NCI-H446 treated with DMSO at 0.1 percent for 48 hours (cell line): ENCODE data around the gene ATXN1.
"Not testable (repeated sequence)": the region's sequence is repeated elsewhere in the genome, so short reads cannot be mapped to it uniquely, and the experiment has no call there.

Source experiments
- DNase-seq: peaks from one replicate; lab custom pipeline; 2025; lab: John Stamatoyannopoulos, UW

Gene ATXN1

DNA sequence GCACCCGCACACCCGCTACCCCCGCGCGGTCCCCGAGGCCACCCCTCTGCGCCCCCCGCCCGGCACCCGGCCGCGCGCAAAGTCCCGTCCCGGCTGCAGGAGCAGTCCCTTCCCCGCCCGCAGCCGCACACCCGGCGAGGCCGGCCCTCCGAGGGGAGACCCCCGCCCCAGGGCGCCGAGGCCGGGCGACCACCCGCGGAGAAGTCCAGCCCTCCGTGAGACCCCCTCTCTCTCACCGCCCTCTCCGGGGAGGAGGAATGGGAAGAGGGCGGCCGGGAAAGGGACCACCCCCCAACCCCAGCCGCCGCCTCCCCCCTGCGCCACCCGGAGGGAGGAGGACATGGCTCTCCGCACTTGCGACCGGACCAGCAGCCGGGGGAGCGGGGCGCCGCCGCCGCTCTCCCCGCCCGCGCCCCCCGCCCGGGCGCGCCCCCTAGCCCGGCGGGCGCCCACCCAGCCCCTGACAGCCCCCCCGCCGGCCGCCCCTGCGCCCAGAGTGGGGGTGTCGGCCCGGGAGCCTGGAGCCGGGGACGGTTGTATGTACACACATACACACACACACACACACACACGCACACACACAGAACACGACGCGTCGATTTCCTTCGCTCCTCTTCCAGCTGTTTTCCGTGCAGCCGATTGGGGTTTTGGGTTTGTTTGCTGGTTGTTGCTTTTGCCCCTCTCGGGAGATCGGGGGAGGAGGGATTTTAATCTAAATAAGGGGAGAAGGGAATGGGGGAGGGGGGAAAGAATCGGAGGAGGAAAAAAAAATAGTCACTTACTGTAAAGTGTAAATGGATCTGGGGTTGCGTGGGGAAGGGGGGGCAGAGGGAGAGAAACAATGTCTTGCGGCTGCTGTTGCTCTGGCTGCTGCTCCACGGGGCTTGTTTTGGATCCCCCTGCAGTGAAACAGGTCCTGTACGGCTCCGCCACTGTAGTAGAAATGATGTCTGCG lies at the start of gene ATXN1:
ATXN1 (minus strand) TSS at position 945 of the 955 bp plus-strand sequence.
- no peak for DNase-seq

- no peak for DNase-seq
Observed at GRCh38 chr6:16810411-16810810, 49.2 kb upstream of the ATXN1 start.

DNA sequence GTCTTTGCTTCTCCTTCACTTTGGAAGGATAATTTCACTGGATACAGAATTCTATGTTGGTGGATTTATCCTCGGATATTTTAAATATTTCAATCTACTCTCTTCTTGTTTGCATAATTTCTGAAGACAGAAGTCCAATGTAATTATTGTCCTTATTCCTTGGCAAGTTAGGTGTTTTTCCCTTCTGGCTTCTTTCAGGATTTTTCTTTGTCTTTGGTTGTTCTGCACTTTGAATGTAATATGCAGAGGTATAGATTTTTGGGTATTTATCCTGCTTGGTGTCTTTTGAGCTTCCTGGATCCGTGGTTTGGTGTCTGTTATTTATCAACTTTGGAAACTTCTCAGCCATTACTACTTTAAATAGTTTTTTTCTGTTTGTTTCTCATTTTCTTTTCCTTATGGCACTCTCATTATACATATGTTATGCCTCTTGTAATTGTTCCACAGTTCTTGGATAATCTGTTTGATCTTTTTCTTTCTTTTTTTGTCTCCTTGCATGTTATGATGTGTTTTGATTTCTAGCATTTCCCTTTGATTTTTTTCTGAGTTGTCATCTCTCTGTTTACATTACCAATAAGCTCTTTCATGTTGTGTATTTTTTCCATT lies 48.6 kb upstream of the ATXN1 start:
- DNase-seq: no peak

GRCh38 chr6:16807956-16808355 lies 46.7 kb upstream of the ATXN1 start:
- DNase-seq: no peak

- no peak for DNase-seq
Observed at GRCh38 chr6:16806363-16806762, 45.1 kb upstream of the ATXN1 start.

DNA sequence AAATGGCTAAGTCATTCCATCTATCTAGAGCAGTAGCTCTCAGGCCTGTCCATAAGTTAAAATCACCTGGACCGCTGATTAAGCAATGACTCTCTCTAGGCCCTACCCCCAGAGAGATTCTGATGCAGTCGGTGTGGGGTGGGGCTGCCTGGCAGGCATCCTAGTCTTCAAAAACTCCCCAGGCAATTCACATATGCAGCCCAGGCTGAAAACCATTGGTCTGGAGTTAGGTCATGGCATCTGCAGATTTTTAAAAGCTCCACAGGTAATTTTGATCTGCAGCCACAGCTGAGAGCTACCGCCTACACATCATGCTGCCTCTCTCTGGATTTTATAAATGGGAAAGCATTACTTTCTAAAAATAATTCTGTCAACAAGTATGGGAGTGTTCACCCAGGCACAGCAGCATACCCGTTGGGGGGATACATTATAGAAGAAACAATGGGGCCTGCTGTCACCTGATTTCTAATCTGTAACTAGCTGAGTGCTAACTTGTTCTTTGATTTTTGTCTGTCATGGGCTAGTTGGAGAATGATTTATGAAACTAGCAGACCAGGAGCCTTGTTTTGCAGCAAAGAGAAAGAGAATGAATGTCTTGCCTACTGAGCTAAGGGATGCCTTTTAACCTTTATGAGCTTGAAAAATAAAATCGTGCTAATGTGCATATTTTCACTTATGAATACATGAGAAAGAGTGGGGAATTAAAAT lies 44.1 kb upstream of the ATXN1 start:
- peak; percentile 42 for DNase-seq

GRCh38 chr6:16804546-16805242 lies 43.4 kb upstream of the ATXN1 start:
- DNase-seq: no peak

DNA sequence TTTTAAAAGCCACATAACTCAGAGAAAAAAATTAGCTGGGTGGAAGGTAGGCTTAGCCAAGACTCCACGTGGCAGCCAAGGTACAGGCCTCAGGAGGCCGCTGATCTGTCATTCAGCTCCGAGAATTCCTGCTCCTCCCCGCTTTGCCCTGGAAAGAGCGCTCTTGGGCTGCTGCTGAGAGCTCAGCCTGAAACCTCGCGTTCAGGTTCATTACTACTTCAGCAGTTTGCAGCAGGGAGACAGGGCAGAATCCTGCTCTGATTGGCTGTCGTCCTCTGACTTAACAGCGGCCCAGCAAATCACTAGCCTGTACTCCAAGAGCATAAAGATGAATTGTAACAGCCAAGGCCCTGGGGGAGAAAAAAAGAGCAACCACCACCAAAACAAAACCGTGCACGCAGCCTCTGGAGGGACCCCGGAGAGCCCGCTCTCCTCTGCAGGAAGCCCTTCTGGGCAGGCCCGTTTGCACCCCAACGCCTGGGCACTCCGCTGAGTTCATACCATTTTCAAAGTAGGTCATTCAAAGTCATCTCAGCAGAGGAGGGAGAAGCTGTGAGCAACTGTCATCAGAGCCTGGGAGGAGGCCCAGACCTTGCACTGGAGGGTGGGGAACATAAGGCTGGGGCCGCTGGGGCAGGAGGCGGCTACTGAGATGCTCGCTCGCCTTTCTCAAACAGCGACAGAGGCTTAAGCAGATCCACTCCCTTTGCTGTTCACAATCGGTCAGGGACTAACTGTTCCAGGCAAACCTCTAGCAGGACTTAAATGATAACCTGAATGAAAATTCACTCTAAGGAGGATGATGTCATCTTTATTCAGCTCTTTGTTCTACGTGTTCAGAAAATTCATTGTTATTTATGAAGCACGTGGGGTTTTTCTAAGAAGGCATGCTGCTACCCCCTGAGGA lies 42.3 kb upstream of the ATXN1 start:
- peak; percentile 97 for DNase-seq

DNA sequence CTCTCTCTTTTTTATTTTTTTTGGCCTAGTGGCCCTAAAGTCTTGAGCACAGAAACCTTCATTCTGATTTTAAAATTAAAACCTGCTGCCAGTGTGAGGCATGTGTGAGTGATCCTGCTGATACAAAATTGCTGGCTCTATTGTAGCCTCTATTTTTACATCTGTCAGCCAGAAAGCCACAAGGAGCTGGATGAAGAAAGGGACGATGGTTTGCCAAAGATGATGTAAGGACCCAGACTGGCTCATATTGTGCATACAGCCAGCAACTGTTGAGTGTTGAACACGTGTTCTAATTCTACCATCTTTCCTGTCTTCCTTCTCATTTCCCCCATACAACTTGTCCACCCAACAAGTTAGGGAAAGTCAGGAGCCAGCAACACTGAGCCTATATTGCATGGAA lies 40.8 kb upstream of the ATXN1 start:
- DNase-seq: peak; percentile 94

DNA sequence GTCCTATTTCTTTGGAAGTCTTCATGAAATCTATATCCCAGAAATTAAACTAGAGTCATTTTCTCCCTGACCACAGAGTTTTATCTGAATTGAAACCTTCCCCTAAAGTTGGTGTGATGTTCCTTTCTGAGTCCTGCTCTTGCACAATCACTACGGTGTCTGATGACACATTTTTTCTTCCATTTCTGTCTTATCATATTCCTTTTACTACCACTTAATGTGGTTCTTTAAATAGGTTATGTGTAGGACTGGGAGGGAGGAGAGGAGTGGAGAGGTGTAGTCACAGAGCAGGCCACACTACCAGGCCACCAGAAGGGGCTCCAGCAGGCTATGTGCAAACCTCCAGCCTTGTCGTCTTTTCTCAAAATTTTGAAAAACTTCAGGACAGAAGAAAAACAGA lies 39.7 kb upstream of the ATXN1 start:
- no peak for DNase-seq

DNA sequence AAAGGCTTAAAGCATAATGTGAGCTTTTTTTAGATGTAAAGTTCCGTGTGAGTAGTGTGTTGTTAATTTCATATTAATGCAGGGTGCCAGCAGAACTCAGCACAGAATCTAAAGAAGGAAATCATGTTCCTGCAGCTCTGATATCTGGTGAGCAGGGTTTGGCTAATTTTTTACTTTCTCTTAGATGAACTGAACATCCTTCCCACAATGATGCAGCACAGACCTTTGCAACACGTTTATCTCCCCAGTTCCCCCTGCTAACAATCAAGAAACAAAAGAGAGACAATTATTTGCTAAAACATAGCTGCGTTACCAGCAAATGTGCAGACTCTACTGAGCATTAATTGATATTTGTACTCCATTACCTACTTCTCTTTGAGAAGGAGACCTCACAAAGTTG lies 39.1 kb upstream of the ATXN1 start:
- no peak for DNase-seq

DNA sequence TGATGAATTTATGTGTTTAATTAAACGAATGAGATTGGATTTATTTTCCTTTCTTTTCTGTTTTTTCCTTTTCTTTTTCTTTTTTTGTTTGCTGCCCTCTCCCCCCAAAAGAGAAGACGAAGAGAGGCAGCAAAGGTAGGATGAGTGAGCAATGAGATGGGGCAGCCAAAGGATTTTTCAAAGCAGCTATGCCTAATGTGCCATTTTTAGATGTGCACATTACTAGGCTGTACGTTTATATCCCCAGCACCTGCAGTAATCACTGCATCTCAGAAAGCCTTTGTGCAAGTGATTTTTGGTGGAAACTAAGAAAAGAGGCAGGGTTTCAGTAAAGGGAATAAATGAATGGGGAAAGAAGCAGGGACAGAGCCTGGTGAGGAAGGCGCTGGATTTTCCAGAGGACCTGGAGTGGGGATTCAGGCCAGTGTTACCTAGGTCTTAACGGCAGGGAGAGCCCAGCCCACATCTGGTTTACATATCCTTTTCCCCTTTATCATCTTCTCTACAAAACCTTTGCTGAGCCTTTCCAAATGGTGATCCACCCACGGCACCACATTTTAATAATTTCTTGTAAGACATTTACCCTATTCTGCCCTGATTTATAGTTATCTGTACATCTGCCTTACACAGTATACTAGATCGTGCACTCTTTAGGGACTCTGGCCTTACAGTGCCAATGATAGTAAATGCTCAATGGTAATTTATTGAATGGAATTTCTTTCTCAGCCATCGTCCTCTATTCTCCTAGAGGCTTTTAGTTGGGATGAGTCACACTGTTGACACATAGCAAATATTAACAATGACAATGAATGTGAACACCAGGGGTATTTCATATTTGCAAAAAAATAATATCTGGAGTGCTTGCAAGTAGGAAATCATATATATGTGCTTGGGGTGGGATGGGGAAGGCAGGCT lies 38.3 kb upstream of the ATXN1 start:
- DNase-seq: peak; percentile 19

GRCh38 chr6:16793828-16794412 lies 32.7 kb upstream of the ATXN1 start:
- no peak for DNase-seq

GRCh38 chr6:16789329-16790038 lies 28.2 kb upstream of the ATXN1 start:
- DNase-seq: no peak

DNA sequence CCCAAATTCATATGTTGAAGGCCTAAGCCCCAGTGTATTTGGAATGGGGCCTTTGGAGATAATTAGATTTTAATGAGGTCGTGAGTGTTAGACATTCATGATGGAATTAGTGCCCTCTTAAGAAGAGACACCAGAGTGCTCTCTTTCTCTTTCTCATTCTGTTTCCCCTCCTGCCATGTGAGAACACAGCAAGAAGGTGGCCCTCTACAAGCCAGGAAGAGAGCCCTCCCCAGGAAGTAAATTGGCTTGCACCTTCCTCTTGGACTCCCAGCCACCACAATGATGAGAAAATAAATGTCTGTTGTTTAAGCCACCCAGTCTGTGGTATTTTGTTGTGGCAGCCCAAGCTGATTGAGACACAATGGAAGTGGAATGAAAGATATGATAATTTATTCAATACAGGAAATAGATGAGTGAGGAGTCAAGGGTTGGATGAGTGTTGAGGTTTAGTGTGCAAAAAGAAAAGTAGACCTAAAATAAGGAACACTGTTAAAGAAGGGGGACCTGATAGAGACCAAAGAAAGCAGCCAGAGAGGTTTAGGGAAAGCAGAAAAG lies 25.9 kb upstream of the ATXN1 start:
- no peak for DNase-seq

- no peak for DNase-seq
Observed at GRCh38 chr6:16785496-16785895, 24.2 kb upstream of the ATXN1 start.

DNA sequence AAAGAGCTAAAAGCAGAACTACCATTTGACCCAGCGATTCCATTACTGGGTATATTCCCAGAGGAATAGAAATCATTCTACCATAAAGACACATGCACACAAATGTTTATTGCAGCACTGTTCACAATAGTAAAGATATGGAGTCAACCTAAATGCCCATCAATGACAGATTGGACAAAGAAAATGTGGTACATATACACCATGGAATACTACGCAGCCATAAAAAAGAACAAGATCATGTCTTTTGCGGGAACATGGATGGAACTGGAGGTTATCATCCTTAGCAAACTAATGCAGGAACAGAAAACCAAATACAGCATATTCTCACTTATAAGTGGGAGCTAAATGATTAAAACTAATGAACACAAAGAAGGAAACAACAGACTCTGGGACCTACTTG lies 23.7 kb upstream of the ATXN1 start:
- DNase-seq: not testable (repeated sequence)

DNA sequence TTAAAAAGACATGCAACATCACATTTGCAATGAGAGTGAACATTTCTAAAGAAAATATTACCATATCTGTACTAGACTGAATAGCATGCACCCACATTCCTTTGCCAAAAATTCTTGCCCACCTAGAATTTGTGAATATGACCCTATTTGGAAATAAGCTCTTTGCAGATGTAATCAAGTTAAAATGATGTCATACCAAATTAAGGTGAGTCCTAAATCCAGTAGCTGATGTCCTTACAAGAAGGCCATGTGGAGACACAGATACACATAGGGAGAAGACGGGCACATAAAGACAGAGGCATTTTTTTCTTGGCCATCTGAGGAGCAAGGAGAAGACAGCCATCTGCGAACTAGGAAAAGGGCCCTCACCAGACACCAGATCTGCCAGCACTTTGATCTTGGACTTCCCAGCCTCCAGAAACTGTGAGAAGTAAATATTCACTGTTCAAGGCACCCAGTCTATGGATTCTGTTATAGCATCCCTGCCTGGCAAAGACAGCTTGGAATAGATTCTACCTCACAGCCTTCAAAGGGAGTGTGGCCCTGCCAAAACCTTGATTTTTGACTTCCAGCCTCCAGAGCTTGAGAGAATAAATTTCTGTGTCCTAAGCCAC lies 22.8 kb upstream of the ATXN1 start:
- DNase-seq: no peak
